ENCODE measurements around the gene ENO2.

ENO2 gene

DNA sequence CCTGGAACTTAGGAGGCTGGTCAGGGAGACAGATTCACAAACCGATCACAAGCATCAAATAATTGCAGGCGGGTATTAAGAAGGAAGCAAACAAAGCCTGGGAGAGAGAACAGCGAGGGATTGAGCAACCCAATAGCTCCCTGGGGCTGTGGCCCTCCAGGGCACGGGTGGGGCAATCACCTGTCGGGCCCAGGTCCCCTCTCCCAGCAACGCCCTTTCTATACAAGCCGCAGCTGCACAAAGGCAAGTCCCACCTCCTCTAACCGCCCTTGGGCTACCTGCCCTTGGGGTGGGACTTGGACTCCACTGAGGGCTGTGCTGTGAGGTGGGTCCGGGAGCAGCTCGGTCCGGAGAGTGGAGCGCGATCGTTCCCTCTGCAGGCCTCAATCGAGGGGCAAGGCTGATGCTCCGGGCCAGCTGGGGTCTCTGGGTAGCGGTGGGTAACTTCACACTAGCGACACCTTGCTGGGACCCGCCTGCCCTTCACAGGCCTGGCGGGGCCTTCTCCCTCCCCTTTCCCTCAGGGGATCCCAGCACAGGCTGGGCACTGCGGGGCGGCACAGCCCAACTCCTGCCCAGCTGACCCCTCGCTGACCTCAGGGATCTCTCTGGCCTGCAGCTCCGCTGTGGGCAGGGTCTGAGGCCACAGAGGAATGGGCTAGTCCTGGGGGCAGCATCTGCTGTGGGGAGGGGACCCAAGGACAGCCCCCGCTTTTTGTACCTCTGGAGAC, 48.1 kb downstream of the ENO2 start:
- no peak for DNase-seq (ENCODE audit: low read depth)
- TF ChIP-seq, protein P1, sequence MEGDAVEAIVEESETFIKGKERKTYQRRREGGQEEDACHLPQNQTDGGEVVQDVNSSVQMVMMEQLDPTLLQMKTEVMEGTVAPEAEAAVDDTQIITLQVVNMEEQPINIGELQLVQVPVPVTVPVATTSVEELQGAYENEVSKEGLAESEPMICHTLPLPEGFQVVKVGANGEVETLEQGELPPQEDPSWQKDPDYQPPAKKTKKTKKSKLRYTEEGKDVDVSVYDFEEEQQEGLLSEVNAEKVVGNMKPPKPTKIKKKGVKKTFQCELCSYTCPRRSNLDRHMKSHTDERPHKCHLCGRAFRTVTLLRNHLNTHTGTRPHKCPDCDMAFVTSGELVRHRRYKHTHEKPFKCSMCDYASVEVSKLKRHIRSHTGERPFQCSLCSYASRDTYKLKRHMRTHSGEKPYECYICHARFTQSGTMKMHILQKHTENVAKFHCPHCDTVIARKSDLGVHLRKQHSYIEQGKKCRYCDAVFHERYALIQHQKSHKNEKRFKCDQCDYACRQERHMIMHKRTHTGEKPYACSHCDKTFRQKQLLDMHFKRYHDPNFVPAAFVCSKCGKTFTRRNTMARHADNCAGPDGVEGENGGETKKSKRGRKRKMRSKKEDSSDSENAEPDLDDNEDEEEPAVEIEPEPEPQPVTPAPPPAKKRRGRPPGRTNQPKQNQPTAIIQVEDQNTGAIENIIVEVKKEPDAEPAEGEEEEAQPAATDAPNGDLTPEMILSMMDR (IDR thresholded peaks at IDR 0.05; ENCODE audit: low read length, missing control alignments), result no peak
- no peak overlapping the region for H3K4me3 ChIP-seq (replicated peaks; ENCODE audit: low read depth, low read length)

GRCh38 chr12:6963016-6963731, 48.8 kb downstream of the ENO2 start:
- DNase-seq (ENCODE audit: low read depth), result no peak
- no peak overlapping the region for H3K4me3 ChIP-seq (replicated peaks; ENCODE audit: low read depth, low read length)
- TF ChIP-seq, protein P1 (IDR thresholded peaks at IDR 0.05; ENCODE audit: low read length, missing control alignments), result no peak

- TF ChIP-seq, protein P1 (IDR thresholded peaks at IDR 0.05; ENCODE audit: low read length, missing control alignments), result no peak
- no peak overlapping the region for H3K4me3 ChIP-seq (replicated peaks; ENCODE audit: low read depth, low read length)
- DNase-seq (ENCODE audit: low read depth), result no peak
Observed at GRCh38 chr12:6963791-6964413, 49.5 kb downstream of the ENO2 start.

DNA sequence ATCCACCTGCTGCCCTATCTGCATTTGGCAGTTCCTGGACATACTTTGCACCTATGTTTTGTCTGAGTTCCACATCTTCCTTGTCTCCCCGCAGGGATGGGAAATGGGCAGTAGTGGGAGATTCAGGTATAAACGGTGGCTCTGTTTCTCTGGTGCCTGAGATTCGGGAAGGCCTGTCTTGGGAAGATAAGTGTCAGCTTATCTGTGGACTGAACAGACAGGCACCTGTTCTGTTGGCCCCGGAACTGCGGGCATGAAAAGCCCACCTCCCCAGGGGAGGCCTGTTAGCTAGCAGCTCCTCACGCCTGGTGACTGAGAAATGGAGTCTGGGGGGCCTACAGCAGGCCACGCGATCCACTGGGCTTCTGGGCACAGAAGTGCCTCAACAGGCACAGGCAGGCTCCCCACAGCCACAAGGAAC, 50.2 kb downstream of the ENO2 start:
- no peak for DNase-seq (ENCODE audit: low read depth)
- H3K4me3 ChIP-seq (replicated peaks; ENCODE audit: low read depth, low read length), result no peak overlapping the region
- TF ChIP-seq, protein P1 (IDR thresholded peaks at IDR 0.05; ENCODE audit: low read length, missing control alignments), result no peak

- DNase-seq (ENCODE audit: low read depth), result peak; percentile 89
- H3K4me3 ChIP-seq (replicated peaks; ENCODE audit: low read depth, low read length), result no peak overlapping the region
- TF ChIP-seq, protein P1 (IDR thresholded peaks at IDR 0.05; ENCODE audit: low read length, missing control alignments), result peak; percentile 80
Observed at GRCh38 chr12:6965026-6965661, 50.8 kb downstream of the ENO2 start.

GRCh38 chr12:6965714-6966113, 51.3 kb downstream of the ENO2 start:
- TF ChIP-seq, protein P1 (IDR thresholded peaks at IDR 0.05; ENCODE audit: low read length, missing control alignments), result no peak

More at GRCh38 chr12:6965714-6966113, 51.3 kb downstream of the ENO2 start:
- H3K4me3 ChIP-seq (replicated peaks; ENCODE audit: low read depth, low read length), result no peak overlapping the region
- DNase-seq (ENCODE audit: low read depth), result no peak
